ENCODE results near the gene CXCR6. TPM values are rescaled to one million over a fixed set of nuclear protein-coding genes. Genes with fewer than 3 reads are reported as not detected.

CXCR6 gene
- total and polyA plus RNA-seq, 2 of the 8 experiments (the other 6 are each of a cell fraction or from before 2014, with no cell fraction given) = not detected

DNA sequence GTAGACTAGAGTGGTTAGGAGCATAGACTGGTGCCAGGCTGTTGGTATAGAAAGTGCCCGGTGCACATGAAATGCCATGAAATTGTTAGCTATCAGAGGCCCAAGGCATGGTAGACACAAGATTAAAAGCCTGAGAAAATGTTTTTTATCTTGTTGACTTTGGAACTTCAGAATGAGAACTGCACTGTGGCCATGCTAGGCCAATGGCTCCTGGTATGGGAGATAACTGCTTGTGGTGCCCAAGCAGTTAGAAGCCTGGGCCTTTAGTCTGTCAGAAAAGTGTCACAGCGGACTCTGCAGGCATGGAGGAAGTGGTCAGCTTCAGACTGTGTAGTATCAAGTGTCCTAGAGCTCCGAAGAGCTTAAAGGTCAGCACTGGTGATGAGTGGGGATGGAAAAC lies 40.5 kb downstream of the CXCR6 start:
- no peak for DNase-seq (ENCODE audit: low read depth in 1 of 2, low spot score in 2 of 2)
- POLR2A ChIA-PET (ENCODE audit: partially characterized antibody) = interaction anchor here (1.4 kb wide), 1 partner anchor 17 kb away, joined by 4 read pairs; no protein-coding TSS in a partner anchor

More for the DNA sequence above, 40.5 kb downstream of the CXCR6 start:
- peaks cover 5% of the 10 kb centered on the region for H3K79me1 ChIP-seq (ENCODE audit: low read depth, low read length)
- no peak overlapping the region for H3K27ac ChIP-seq (ENCODE audit: low read depth, low read length)
- WGBS, 2 experiments (ENCODE audit: extremely low coverage in 1 of 2, insufficient coverage in 1 of 2, insufficient read length in 1 of 2, insufficient replicate concordance in 2 of 2, low coverage in 1 of 2, low lambda C conversion rate in 2 of 2, missing lambda C conversion rate in 1 of 2) = 98% methylated on average over 3 of the region's 3 CpGs; no CpG with 5 or more reads in 1 of the 2 experiments
- no peak overlapping the region for H4K5ac ChIP-seq (ENCODE audit: insufficient read length, low read depth, low read length)
- H3K79me2 ChIP-seq (ENCODE audit: control insufficient read depth in 1 of 2, insufficient read depth in 2 of 2, low read length in 2 of 2) = peaks cover 0 to 33% of the 10 kb centered on the region in 2 experiments; a peak in 2 of 4 replicates
- H2BK15ac ChIP-seq (ENCODE audit: low read length) = no peak overlapping the region
- no peak overlapping the region for H3K4me2 ChIP-seq (ENCODE audit: insufficient read depth in 1 of 2, low read depth in 2 of 2, low read length in 2 of 2)
- no peak overlapping the region for H2BK20ac ChIP-seq (ENCODE audit: low read length)
- H3K4me3 ChIP-seq (ENCODE audit: extremely low read depth in 1 of 4, insufficient read depth in 2 of 4, low read depth in 3 of 4, low read length in 4 of 4) = no peak overlapping the region
- H2BK5ac ChIP-seq (ENCODE audit: low read depth, low read length) = no peak overlapping the region
- H4K20me1 ChIP-seq (replicated peaks in 1 of 2; ENCODE audit: control insufficient read depth in 1 of 2, insufficient read depth in 2 of 2, low read length in 2 of 2) = peaks cover 0 to 6% of the 10 kb centered on the region in 2 experiments
- H4K91ac ChIP-seq (replicated peaks; ENCODE audit: insufficient read length, low read length) = no peak overlapping the region
- peaks cover 11 to 50% (median 40%) of the 10 kb centered on the region in 4 experiments for H3K36me3 ChIP-seq (ENCODE audit: control insufficient read depth in 2 of 4, insufficient read depth in 4 of 4, low read length in 3 of 4)
- H3K27me3 ChIP-seq (replicated peaks in 1 of 4; ENCODE audit: control insufficient read depth in 3 of 4, extremely low read depth in 1 of 4, insufficient read depth in 3 of 4, low read length in 3 of 4) = no peaks in the 10 kb centered on the region
- H3K9ac ChIP-seq (replicated peaks in 1 of 4; ENCODE audit: extremely low read depth in 1 of 4, low read depth in 3 of 4, low read length in 3 of 4) = no peak overlapping the region
- H3K23ac ChIP-seq (ENCODE audit: insufficient read length) = no peak overlapping the region
- no peak for FAIRE-seq
- H2BK12ac ChIP-seq (ENCODE audit: low read depth, low read length) = no peak overlapping the region
- H3K4me1 ChIP-seq (replicated peaks in 1 of 4; ENCODE audit: control insufficient read depth in 3 of 4, insufficient read depth in 4 of 4, low read length in 3 of 4) = peaks cover 0 to 4% (median 1%) of the 10 kb centered on the region in 4 experiments; a peak in 3 of 7 replicates
- H4K8ac ChIP-seq (ENCODE audit: extremely low read depth, insufficient read depth, low read length) = no peak overlapping the region
- no peak overlapping the region for H2AK5ac ChIP-seq (ENCODE audit: low read depth, low read length)
- H3K4ac ChIP-seq (replicated peaks; ENCODE audit: insufficient read length, low read depth, low read length) = no peak overlapping the region
- no peak overlapping the region for H3K56ac ChIP-seq (replicated peaks; ENCODE audit: insufficient read length, low read depth, low read length)
- no peak overlapping the region for H3K18ac ChIP-seq (ENCODE audit: extremely low read depth, low read length)
- H3K9me3 ChIP-seq (ENCODE audit: insufficient read depth in 2 of 2, low read depth in 1 of 2, low read length in 1 of 2) = no peaks in the 10 kb centered on the region
- H2BK120ac ChIP-seq (replicated peaks; ENCODE audit: low read depth, low read length) = no peak overlapping the region
- CTCF ChIA-PET (ENCODE audit: partially characterized antibody) = interaction anchor here (0.6 to 1.7 kb wide), 6 partner anchors 16 to 127 kb away, joined by 3 to 4 read pairs (median 3); no protein-coding TSS in a partner anchor
- TF ChIP-seq NRF1 (IDR thresholded peaks at IDR 0.05; ENCODE audit: low read depth, low read length) = no peak
- TF ChIP-seq CHD1 (IDR thresholded peaks at IDR 0.05; ENCODE audit: low read depth, low read length) = no peak
- TF ChIP-seq TEAD4 (IDR thresholded peaks at IDR 0.05; ENCODE audit: low read depth, low read length) = no peak
- TF ChIP-seq POLR2AphosphoS5 (IDR thresholded peaks at IDR 0.05; ENCODE audit: low read depth, low read length) = no peak
- TF ChIP-seq TBP (IDR thresholded peaks at IDR 0.05; ENCODE audit: low read depth, low read length) = no peak
- no peak for TF ChIP-seq KDM4A (IDR thresholded peaks at IDR 0.05; ENCODE audit: low read depth, low read length, severe bottlenecking)
- TF ChIP-seq SIRT6 (IDR thresholded peaks at IDR 0.05; ENCODE audit: low read length) = no peak
- TF ChIP-seq HDAC6 (IDR thresholded peaks at IDR 0.05; ENCODE audit: low read depth, low read length) = no peak
- TF ChIP-seq CREB1 (IDR thresholded peaks at IDR 0.05) = no peak
- TF ChIP-seq TAF7 (optimal IDR thresholded peaks at IDR 0.05; ENCODE audit: borderline replicate concordance, low read depth, low read length) = no peak
- no peak for TF ChIP-seq TCF12 (IDR thresholded peaks at IDR 0.05; ENCODE audit: low read depth, low read length)
- no peak for TF ChIP-seq CHD2 (IDR thresholded peaks at IDR 0.05; ENCODE audit: low read length)
- no peak for TF ChIP-seq SAP30 (IDR thresholded peaks at IDR 0.05; ENCODE audit: insufficient read depth, insufficient replicate concordance, low read length)
- TF ChIP-seq JUND (IDR thresholded peaks at IDR 0.05; ENCODE audit: low read length) = no peak
- no peak for TF ChIP-seq KDM1A (IDR thresholded peaks at IDR 0.05; ENCODE audit: borderline replicate concordance, low read length)
- H2AFZ ChIP-seq (ENCODE audit: low read length) = no peak overlapping the region
- no peak overlapping the region for H3K14ac ChIP-seq (ENCODE audit: insufficient read length)
- no peaks in the 10 kb centered on the region for H3K23me2 ChIP-seq (ENCODE audit: low read depth, low read length)
